ENCODE results near the gene CAMK2D.

Gene CAMK2D

GRCh38 chr4:113450295-113451080 lies 311.1 kb downstream of the CAMK2D start:
- DNase-seq (no peak), ATAC-seq (replicated peaks) (no peak)
- no peaks in the 10 kb centered on the region for H3K9me3 Mint-ChIP-seq
- peaks cover 4% of the 10 kb centered on the region for H3K36me3 Mint-ChIP-seq (ENCODE audit: insufficient read depth)
- H3K27me3 Mint-ChIP-seq = no peaks in the 10 kb centered on the region
- no peak overlapping the region for H3K4me3 Mint-ChIP-seq
- H3K4me1 Mint-ChIP-seq (ENCODE audit: low read depth in 2 of 2) = no peaks in the 10 kb centered on the region
- H3K27ac Mint-ChIP-seq = no peak overlapping the region

GRCh38 chr4:113449410-113449974 lies 312.0 kb downstream of the CAMK2D start:
- ATAC-seq (replicated peaks) = no peak
- no peak for DNase-seq
- Mint-ChIP-seq H3K9me3 (no peaks in the 10 kb centered on the region), H3K4me3 (no peak overlapping the region), H3K27ac (no peak overlapping the region), H3K4me1 (ENCODE audit: low read depth in 2 of 2) (no peaks in the 10 kb centered on the region), H3K27me3 (no peaks in the 10 kb centered on the region), H3K36me3 (ENCODE audit: insufficient read depth) (peaks cover 4% of the 10 kb centered on the region)

DNA sequence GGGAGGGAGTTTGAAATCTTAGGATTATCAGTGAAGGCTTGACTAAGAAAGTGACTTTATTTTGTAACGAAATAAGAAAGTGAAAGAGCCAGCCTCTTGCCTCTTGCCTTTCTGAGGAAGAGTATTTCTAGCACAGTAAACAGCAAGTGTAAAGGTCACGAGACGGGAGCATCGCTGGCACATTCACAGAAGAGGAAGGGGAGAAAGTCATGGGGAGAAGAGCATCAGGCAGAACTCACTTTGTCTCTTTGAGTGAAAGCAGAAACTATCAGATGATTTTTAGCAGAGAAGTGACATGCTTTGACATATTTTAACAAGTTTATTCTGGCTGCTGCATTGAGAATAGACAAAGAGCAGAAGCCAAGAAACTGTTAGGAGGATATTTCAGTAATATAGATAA lies 313.8 kb downstream of the CAMK2D start:
- Mint-ChIP-seq H3K4me1 (ENCODE audit: low read depth in 2 of 2) (peaks cover 3 to 5% of the 10 kb centered on the region in 2 donors), H3K27me3 (peaks cover 0 to 6% of the 10 kb centered on the region in 2 donors), H3K9me3 (no peaks in the 10 kb centered on the region), H3K4me3 (no peak overlapping the region), H3K36me3 (ENCODE audit: insufficient read depth) (peaks cover 3% of the 10 kb centered on the region), H3K27ac (no peak overlapping the region)
- ATAC-seq (replicated peaks) (no peak), DNase-seq (no peak)

- Mint-ChIP-seq H3K4me3 (no peak overlapping the region), H3K9me3 (no peaks in the 10 kb centered on the region), H3K27ac (no peak overlapping the region), H3K36me3 (ENCODE audit: insufficient read depth) (peaks cover 3% of the 10 kb centered on the region), H3K27me3 (peaks cover 0 to 6% of the 10 kb centered on the region in 2 donors), H3K4me1 (ENCODE audit: low read depth in 2 of 2) (peaks cover 3 to 5% of the 10 kb centered on the region in 2 donors)
- DNase-seq = no peak
- no peak for ATAC-seq (replicated peaks)
Observed at GRCh38 chr4:113447061-113447460, 314.5 kb downstream of the CAMK2D start.

DNA sequence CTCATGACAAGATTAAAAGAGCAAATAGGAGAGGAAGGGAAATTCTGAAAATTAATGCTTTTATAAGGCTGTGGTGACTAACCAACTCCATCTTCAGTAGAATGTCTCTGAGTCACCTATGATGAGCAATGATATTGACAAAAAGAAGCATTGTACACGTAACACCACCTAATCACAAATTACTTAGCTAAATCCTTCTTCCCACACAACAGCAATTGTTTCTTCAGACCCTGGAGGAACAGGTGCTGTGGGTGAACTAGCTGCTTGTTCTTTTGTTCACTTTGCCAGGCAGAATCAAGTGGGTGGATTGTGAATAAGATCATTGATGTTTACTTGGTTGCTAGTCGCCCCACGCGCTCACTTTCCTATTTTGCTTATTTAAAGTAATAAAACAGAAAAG lies 315.5 kb downstream of the CAMK2D start:
- peaks cover 0 to 6% of the 10 kb centered on the region in 2 donors for H3K27me3 Mint-ChIP-seq
- no peaks in the 10 kb centered on the region for H3K9me3 Mint-ChIP-seq
- peaks cover 3 to 5% of the 10 kb centered on the region in 2 donors for H3K4me1 Mint-ChIP-seq (ENCODE audit: low read depth in 2 of 2)
- H3K36me3 Mint-ChIP-seq (ENCODE audit: insufficient read depth) = peaks cover 3% of the 10 kb centered on the region
- no peak for ATAC-seq (replicated peaks)
- no peak for DNase-seq
- no peak overlapping the region for H3K27ac Mint-ChIP-seq
- no peak overlapping the region for H3K4me3 Mint-ChIP-seq

DNA sequence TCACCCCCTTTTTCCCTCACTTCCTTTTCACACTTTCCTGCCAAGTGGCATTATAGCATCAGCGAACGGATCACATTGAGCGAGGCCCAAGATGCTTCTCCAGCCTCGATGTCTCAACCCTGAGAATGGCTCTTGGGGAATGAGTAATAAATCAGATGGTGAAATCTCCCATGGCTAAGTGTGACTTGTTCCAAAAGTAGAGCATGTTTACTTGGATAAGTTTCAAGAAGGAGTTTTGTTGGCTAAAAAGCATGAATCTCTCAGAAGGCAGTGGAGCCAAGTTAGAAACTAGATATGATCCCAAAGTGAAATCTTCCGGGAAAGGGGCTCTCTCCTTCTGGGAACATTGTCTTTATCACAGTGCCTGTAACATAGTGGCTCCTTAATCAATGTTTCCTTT lies 316.3 kb downstream of the CAMK2D start:
- H3K4me1 Mint-ChIP-seq (ENCODE audit: low read depth in 2 of 2) = peaks cover 3 to 5% of the 10 kb centered on the region in 2 donors
- H3K27me3 Mint-ChIP-seq = peaks cover 0 to 6% of the 10 kb centered on the region in 2 donors
- no peak for DNase-seq
- H3K4me3 Mint-ChIP-seq = no peak overlapping the region
- peaks cover 3% of the 10 kb centered on the region for H3K36me3 Mint-ChIP-seq (ENCODE audit: insufficient read depth)
- ATAC-seq (replicated peaks) = no peak
- no peaks in the 10 kb centered on the region for H3K9me3 Mint-ChIP-seq
- no peak overlapping the region for H3K27ac Mint-ChIP-seq

DNA sequence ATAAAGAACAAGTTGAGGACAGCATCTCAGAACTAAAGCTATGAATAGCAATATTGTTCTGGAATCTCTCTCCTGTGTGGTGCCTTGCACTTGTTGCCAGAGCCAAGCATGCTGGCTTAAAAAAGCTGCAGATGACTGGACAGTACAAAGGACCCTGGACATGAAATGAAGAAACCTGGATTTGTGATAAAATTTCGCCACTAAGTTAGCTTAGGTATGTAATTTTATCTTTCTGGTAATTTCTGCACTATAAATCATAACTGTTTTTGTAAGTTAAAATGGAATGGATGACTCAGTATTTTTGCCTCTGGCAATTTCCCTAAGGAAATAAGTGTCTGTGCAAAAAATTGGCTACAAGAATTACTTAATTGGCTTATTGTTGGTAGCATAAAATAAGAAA lies 317.2 kb downstream of the CAMK2D start:
- DNase-seq (no peak), ATAC-seq (replicated peaks) (no peak)
- no peaks in the 10 kb centered on the region for H3K9me3 Mint-ChIP-seq
- H3K4me1 Mint-ChIP-seq (ENCODE audit: low read depth in 2 of 2) = peaks cover 3 to 5% of the 10 kb centered on the region in 2 donors
- peaks cover 3% of the 10 kb centered on the region for H3K36me3 Mint-ChIP-seq (ENCODE audit: insufficient read depth)
- H3K27me3 Mint-ChIP-seq = peaks cover 0 to 6% of the 10 kb centered on the region in 2 donors
- no peak overlapping the region for H3K27ac Mint-ChIP-seq
- no peak overlapping the region for H3K4me3 Mint-ChIP-seq

DNA sequence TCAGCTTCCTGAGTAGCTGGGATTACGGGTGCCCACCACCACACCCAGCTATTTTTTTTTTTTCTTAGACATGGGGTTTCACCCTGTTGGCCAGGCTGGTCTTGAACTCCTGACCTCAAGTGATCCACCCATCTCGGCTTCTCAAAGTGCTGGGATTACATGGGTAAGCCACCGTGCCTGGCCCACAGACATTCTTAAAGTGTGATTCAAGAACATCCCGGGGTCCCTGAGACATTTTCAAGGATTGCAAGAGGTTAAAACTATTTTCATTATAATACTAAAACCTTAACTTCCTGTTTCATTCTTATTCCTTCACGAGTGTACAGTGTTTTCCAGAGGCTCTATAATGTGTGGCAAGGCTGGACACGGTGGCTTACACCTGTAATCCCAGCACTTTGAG lies 318.7 kb downstream of the CAMK2D start:
- Mint-ChIP-seq H3K27ac (no peak overlapping the region), H3K4me3 (no peak overlapping the region), H3K36me3 (ENCODE audit: insufficient read depth) (peaks cover 3% of the 10 kb centered on the region), H3K27me3 (peaks cover 0 to 6% of the 10 kb centered on the region in 2 donors), H3K4me1 (ENCODE audit: low read depth in 2 of 2) (peaks cover 3 to 5% of the 10 kb centered on the region in 2 donors), H3K9me3 (no peaks in the 10 kb centered on the region)
- no peak for ATAC-seq (replicated peaks)
- no peak for DNase-seq

GRCh38 chr4:113440371-113440770 lies 321.2 kb downstream of the CAMK2D start:
- no peak for DNase-seq
- no peak overlapping the region for H3K27ac Mint-ChIP-seq
- no peaks in the 10 kb centered on the region for H3K9me3 Mint-ChIP-seq
- H3K4me1 Mint-ChIP-seq (ENCODE audit: low read depth in 2 of 2) = peaks cover 5 to 8% of the 10 kb centered on the region in 2 donors
- peaks cover 3% of the 10 kb centered on the region for H3K36me3 Mint-ChIP-seq (ENCODE audit: insufficient read depth)
- no peak for ATAC-seq (replicated peaks)
- H3K27me3 Mint-ChIP-seq = peaks cover 0 to 6% of the 10 kb centered on the region in 2 donors
- H3K4me3 Mint-ChIP-seq = no peak overlapping the region

- no peak overlapping the region for H3K27ac Mint-ChIP-seq
- DNase-seq (no peak), ATAC-seq (replicated peaks) (no peak)
- no peaks in the 10 kb centered on the region for H3K9me3 Mint-ChIP-seq
- peaks cover 0 to 5% of the 10 kb centered on the region in 2 donors for H3K4me1 Mint-ChIP-seq (ENCODE audit: low read depth in 2 of 2)
- H3K36me3 Mint-ChIP-seq (ENCODE audit: insufficient read depth) = peaks cover 3% of the 10 kb centered on the region
- H3K27me3 Mint-ChIP-seq = peaks cover 0 to 2% of the 10 kb centered on the region in 2 donors
- no peak overlapping the region for H3K4me3 Mint-ChIP-seq
Observed at GRCh38 chr4:113438596-113438995, 322.9 kb downstream of the CAMK2D start.

DNA sequence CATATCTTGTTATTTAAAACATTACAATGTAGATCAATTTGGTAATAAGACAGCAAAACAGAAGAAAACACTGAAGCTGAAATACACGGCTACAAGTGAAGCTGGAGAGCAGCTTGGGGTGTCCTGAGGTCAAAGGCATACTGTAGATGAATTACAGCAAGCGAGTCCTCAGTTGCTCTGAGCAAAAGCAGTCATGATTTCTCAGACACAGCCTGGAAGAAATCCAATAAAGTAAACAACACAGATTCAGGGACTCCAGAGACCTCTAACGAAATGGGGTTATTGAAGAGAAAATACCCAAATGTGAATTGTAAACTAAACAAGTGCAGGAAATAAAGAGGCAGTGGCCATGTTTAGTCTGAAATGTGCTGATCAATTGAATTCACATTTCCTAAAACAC lies 324.4 kb downstream of the CAMK2D start:
- Mint-ChIP-seq H3K4me3 (no peak overlapping the region), H3K4me1 (ENCODE audit: low read depth in 2 of 2) (peaks cover 0 to 5% of the 10 kb centered on the region in 2 donors), H3K9me3 (no peaks in the 10 kb centered on the region), H3K27ac (no peak overlapping the region), H3K36me3 (ENCODE audit: insufficient read depth) (no peaks in the 10 kb centered on the region), H3K27me3 (peaks cover 7 to 13% of the 10 kb centered on the region in 2 donors)
- no peak for DNase-seq
- ATAC-seq (replicated peaks) = no peak

- H3K4me3 Mint-ChIP-seq = no peak overlapping the region
- DNase-seq (no peak), ATAC-seq (replicated peaks) (no peak)
- H3K4me1 Mint-ChIP-seq (ENCODE audit: low read depth in 2 of 2) = peaks cover 0 to 5% of the 10 kb centered on the region in 2 donors
- H3K27me3 Mint-ChIP-seq = peaks cover 15 to 19% of the 10 kb centered on the region in 2 donors
- H3K36me3 Mint-ChIP-seq (ENCODE audit: insufficient read depth) = no peaks in the 10 kb centered on the region
- no peaks in the 10 kb centered on the region for H3K9me3 Mint-ChIP-seq
- no peak overlapping the region for H3K27ac Mint-ChIP-seq
Observed at GRCh38 chr4:113436360-113436759, 325.2 kb downstream of the CAMK2D start.

GRCh38 chr4:113435893-113436292 lies 325.6 kb downstream of the CAMK2D start:
- ATAC-seq (replicated peaks) (no peak), DNase-seq (no peak)
- Mint-ChIP-seq H3K27ac (no peak overlapping the region), H3K4me1 (ENCODE audit: low read depth in 2 of 2) (peaks cover 0 to 5% of the 10 kb centered on the region in 2 donors), H3K27me3 (peaks cover 19 to 20% of the 10 kb centered on the region in 2 donors), H3K4me3 (no peak overlapping the region), H3K9me3 (no peaks in the 10 kb centered on the region), H3K36me3 (ENCODE audit: insufficient read depth) (no peaks in the 10 kb centered on the region)

GRCh38 chr4:113434247-113434587 lies 327.3 kb downstream of the CAMK2D start:
- Mint-ChIP-seq H3K4me3 (no peak overlapping the region), H3K27ac (no peak overlapping the region), H3K4me1 (ENCODE audit: low read depth in 2 of 2) (peaks cover 0 to 5% of the 10 kb centered on the region in 2 donors), H3K9me3 (no peaks in the 10 kb centered on the region), H3K27me3 (peaks cover 25 to 29% of the 10 kb centered on the region in 2 donors), H3K36me3 (ENCODE audit: insufficient read depth) (no peaks in the 10 kb centered on the region)
- ATAC-seq (replicated peaks) = no peak
- no peak for DNase-seq
